ENCODE results near the gene HS3ST2. TPM values are rescaled to one million over a fixed set of nuclear protein-coding genes. Genes with fewer than 3 reads are reported as not detected.

HS3ST2 gene
- polyA plus RNA-seq, 1 of the 3 experiments (the other 2 are of a cell fraction) = not detected

GRCh38 chr16:22799113-22799512 lies 14.8 kb upstream of the HS3ST2 start:
- Histone ChIP-seq H3K9ac (no peak overlapping the region), H3K4me3 (ENCODE audit: low read depth in 2 of 2, low read length in 1 of 2) (no peak overlapping the region), H3K27me3 (ENCODE audit: insufficient read depth) (no peaks in the 10 kb centered on the region), H3K27ac (ENCODE audit: low read depth in 2 of 2, low read length in 1 of 2) (no peak overlapping the region), H3K36me3 (replicated peaks in 1 of 2; ENCODE audit: control insufficient read depth in 1 of 2, insufficient read depth in 2 of 2, low read length in 1 of 2) (no peaks in the 10 kb centered on the region), H3K4me2 (no peak overlapping the region), H3K9me3 (no peaks in the 10 kb centered on the region), H3K4me1 (ENCODE audit: control insufficient read depth in 1 of 2, insufficient read depth in 2 of 2, low read depth in 1 of 2, low read length in 1 of 2) (no peaks in the 10 kb centered on the region; a peak in 1 of 4 replicates), H3K9me2 (no peaks in the 10 kb centered on the region), H3K79me2 (ENCODE audit: insufficient read depth) (no peaks in the 10 kb centered on the region), H2AFZ (ENCODE audit: low read depth) (no peak overlapping the region), H4K20me1 (ENCODE audit: insufficient read depth) (no peaks in the 10 kb centered on the region), H3F3A (replicated peaks; ENCODE audit: insufficient read depth) (no peaks in the 10 kb centered on the region)
- TF ChIP-seq TAF1 (IDR thresholded peaks at IDR 0.05; ENCODE audit: borderline replicate concordance, low read depth, low read length) = no peak
- TF ChIP-seq FOSL2 (IDR thresholded peaks at IDR 0.05; ENCODE audit: borderline replicate concordance, low read depth) = no peak
- TF ChIP-seq FOXJ3 (CRISPR knock-in tag; IDR thresholded peaks at IDR 0.05) = no peak
- TF ChIP-seq SIN3A (IDR thresholded peaks at IDR 0.05; ENCODE audit: borderline replicate concordance, low read depth, low read length) = no peak
- TF ChIP-seq RAD21 (IDR thresholded peaks at IDR 0.05; ENCODE audit: low read length) = no peak
- no peak for TF ChIP-seq CTCF (IDR thresholded peaks at IDR 0.05)
- TF ChIP-seq GATA2 (CRISPR knock-in tag; IDR thresholded peaks at IDR 0.05) = no peak
- TF ChIP-seq MAX (IDR thresholded peaks at IDR 0.05; ENCODE audit: low read depth) = no peak
- no peak for TF ChIP-seq EP300 (IDR thresholded peaks at IDR 0.05; ENCODE audit: borderline replicate concordance in 1 of 2, low read depth in 1 of 2, low read length in 1 of 2)
- TF ChIP-seq, protein P1, sequence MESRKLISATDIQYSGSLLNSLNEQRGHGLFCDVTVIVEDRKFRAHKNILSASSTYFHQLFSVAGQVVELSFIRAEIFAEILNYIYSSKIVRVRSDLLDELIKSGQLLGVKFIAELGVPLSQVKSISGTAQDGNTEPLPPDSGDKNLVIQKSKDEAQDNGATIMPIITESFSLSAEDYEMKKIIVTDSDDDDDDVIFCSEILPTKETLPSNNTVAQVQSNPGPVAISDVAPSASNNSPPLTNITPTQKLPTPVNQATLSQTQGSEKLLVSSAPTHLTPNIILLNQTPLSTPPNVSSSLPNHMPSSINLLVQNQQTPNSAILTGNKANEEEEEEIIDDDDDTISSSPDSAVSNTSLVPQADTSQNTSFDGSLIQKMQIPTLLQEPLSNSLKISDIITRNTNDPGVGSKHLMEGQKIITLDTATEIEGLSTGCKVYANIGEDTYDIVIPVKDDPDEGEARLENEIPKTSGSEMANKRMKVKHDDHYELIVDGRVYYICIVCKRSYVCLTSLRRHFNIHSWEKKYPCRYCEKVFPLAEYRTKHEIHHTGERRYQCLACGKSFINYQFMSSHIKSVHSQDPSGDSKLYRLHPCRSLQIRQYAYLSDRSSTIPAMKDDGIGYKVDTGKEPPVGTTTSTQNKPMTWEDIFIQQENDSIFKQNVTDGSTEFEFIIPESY (IDR thresholded peaks at IDR 0.05; ENCODE audit: borderline replicate concordance, low read depth) = no peak
- no peak for TF ChIP-seq YY1 (IDR thresholded peaks at IDR 0.05; ENCODE audit: low read depth)
- POLR2A ChIA-PET = no interaction called here
- WGBS (ENCODE audit: low lambda C conversion rate) = 35% methylated on average over 2 of the region's 2 CpGs
- DNase-seq = no peak
- CTCF ChIA-PET = interaction anchor here (0.8 to 1.4 kb wide), 2 partner anchors 11 to 14 kb away, joined by 3 to 9 read pairs; no protein-coding TSS in a partner anchor

- H3K4me3 ChIP-seq (ENCODE audit: low read depth in 2 of 2, low read length in 1 of 2) = no peak overlapping the region
- ChIA-PET CTCF (interaction anchor here (3.1 kb wide), 1 partner anchor 8 kb away, joined by 18 read pairs; the partner anchor contains the start of gene HS3ST2), POLR2A (no interaction called here)
- no peaks in the 10 kb centered on the region for H3K9me3 ChIP-seq
- no peak overlapping the region for H3K9ac ChIP-seq
- no peaks in the 10 kb centered on the region for H3K4me1 ChIP-seq (ENCODE audit: control insufficient read depth in 1 of 2, insufficient read depth in 2 of 2, low read depth in 1 of 2, low read length in 1 of 2)
- H3F3A ChIP-seq (replicated peaks; ENCODE audit: insufficient read depth) = no peaks in the 10 kb centered on the region
- no peaks in the 10 kb centered on the region for H3K27me3 ChIP-seq (ENCODE audit: insufficient read depth)
- H2AFZ ChIP-seq (ENCODE audit: low read depth) = no peak overlapping the region
- no peaks in the 10 kb centered on the region for H4K20me1 ChIP-seq (ENCODE audit: insufficient read depth)
- 37% methylated on average over 5 of the region's 5 CpGs for WGBS (ENCODE audit: low lambda C conversion rate)
- no peaks in the 10 kb centered on the region for H3K79me2 ChIP-seq (ENCODE audit: insufficient read depth)
- H3K27ac ChIP-seq (ENCODE audit: low read depth in 2 of 2, low read length in 1 of 2) = no peak overlapping the region
- no peak overlapping the region for H3K4me2 ChIP-seq
- no peak for DNase-seq
- H3K9me2 ChIP-seq = no peaks in the 10 kb centered on the region
- no peaks in the 10 kb centered on the region for H3K36me3 ChIP-seq (replicated peaks in 1 of 2; ENCODE audit: control insufficient read depth in 1 of 2, insufficient read depth in 2 of 2, low read length in 1 of 2)
- TF ChIP-seq CHD2 (IDR thresholded peaks at IDR 0.05; ENCODE audit: low read length, partially characterized antibody) (no peak), JUND (IDR thresholded peaks at IDR 0.05) (no peak), NRF1 (IDR thresholded peaks at IDR 0.05; ENCODE audit: low read depth, low read length) (no peak), GABPA (IDR thresholded peaks at IDR 0.05; ENCODE audit: low read depth) (no peak), USF2 (IDR thresholded peaks at IDR 0.05; ENCODE audit: borderline replicate concordance, low read depth, low read length) (no peak), CTCF (IDR thresholded peaks at IDR 0.05) (no peak), MXI1 (IDR thresholded peaks at IDR 0.05; ENCODE audit: low read depth, low read length) (no peak), TEAD4 (IDR thresholded peaks at IDR 0.05; ENCODE audit: borderline replicate concordance, insufficient read depth) (no peak), YY1 (IDR thresholded peaks at IDR 0.05; ENCODE audit: low read depth) (no peak)
- TF ChIP-seq, protein P2, sequence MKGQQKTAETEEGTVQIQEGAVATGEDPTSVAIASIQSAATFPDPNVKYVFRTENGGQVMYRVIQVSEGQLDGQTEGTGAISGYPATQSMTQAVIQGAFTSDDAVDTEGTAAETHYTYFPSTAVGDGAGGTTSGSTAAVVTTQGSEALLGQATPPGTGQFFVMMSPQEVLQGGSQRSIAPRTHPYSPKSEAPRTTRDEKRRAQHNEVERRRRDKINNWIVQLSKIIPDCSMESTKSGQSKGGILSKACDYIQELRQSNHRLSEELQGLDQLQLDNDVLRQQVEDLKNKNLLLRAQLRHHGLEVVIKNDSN (IDR thresholded peaks at IDR 0.05; ENCODE audit: borderline replicate concordance, low read depth) = no peak
Measured at GRCh38 chr16:22804893-22805292, 9.1 kb upstream of the HS3ST2 start.
